HEK293 (cell line): Measurements from ENCODE around the gene CCDC85A.

Source experiments
- CTCF ChIA-PET: fragments of 350-600 bp; formaldehyde crosslinking; extraction: SDS; loops from one replicate; lab custom pipeline; 2021; ENCODE audit warnings: antibody characterized with exemption; lab: Yijun Ruan, JAX
- POLR2A ChIA-PET: fragments of 300-600 bp; formaldehyde crosslinking; extraction: SDS; loops from one replicate; lab custom pipeline; 2020; ENCODE audit warnings: antibody characterized with exemption, inconsistent platforms; lab: Yijun Ruan, JAX
- H3K27ac ChIP-seq: fragments of 200-500 bp; sonication (Bioruptor generic); 2 replicates; pipeline ENCODE4 v1.5.1; 2014; ENCODE audit warnings: low read depth, low read length, control low read depth, inconsistent platforms; ENCODE audit errors: extremely low read depth
- H3K36me3 ChIP-seq, 2 experiments: fragments of 200-500 bp in 1 of 2; sonication (Bioruptor generic) in 1 of 2; 1 replicate in 1 of 2; 2 replicates in 1 of 2; pipeline ENCODE4 v1.5.1; 2014 to 2017; ENCODE audit warnings: inconsistent platforms in 2 of 2, low read length in 2 of 2; ENCODE audit not compliant: control insufficient read depth in 2 of 2, insufficient read depth in 1 of 2
- H3K4me1 ChIP-seq: fragments of 200-500 bp; sonication (Bioruptor generic); 2 replicates; pipeline ENCODE4 v1.5.1; 2014; ENCODE audit warnings: mild to moderate bottlenecking, low read length, inconsistent platforms; ENCODE audit not compliant: control insufficient read depth, insufficient read depth
- H3K4me3 ChIP-seq: 2 replicates; pipeline ENCODE4 v1.5.1; 2011; ENCODE audit warnings: low read depth, mild to moderate bottlenecking, control low read depth, low read length, moderate library complexity
- H3K9me3 ChIP-seq: fragments of 200-500 bp; sonication (Bioruptor generic); 2 replicates; pipeline ENCODE4 v1.5.1; 2014; ENCODE audit warnings: low read depth, low read length, inconsistent platforms; ENCODE audit not compliant: control insufficient read depth, insufficient read depth
- CTCF ChIP-seq: fragments of 450-650 bp; formaldehyde crosslinking; IDR thresholded peaks from 2 replicates; pipeline ENCODE4 v1.5.1; 2016; ENCODE audit warnings: missing biosample characterization, missing genetic modification characterization
- GLIS1 ChIP-seq: fragments of 450-650 bp; formaldehyde crosslinking; IDR thresholded peaks from 2 replicates; pipeline ENCODE4 v1.5.1; 2016; ENCODE audit warnings: missing biosample characterization, missing genetic modification characterization
- HOXC10 ChIP-seq: sonication (generic); formaldehyde crosslinking; IDR thresholded peaks from 2 replicates; pipeline ENCODE4 v1.8.1; 2023; ENCODE audit warnings: mild to moderate bottlenecking, missing genetic modification reagents
- REST ChIP-seq: fragments of 450-650 bp; formaldehyde crosslinking; IDR thresholded peaks from 2 replicates; pipeline ENCODE4 v1.5.1; 2016; ENCODE audit warnings: missing biosample characterization, missing genetic modification characterization
- TSHZ1 ChIP-seq: fragments of 450-650 bp; formaldehyde crosslinking; IDR thresholded peaks from 2 replicates; pipeline ENCODE4 v1.5.1; 2016; ENCODE audit warnings: missing biosample characterization, missing genetic modification characterization, borderline replicate concordance
- ZBTB17 ChIP-seq: fragments of 450-650 bp; formaldehyde crosslinking; IDR thresholded peaks from 2 replicates; pipeline ENCODE4 v1.5.1; 2016; ENCODE audit warnings: missing biosample characterization, missing genetic modification characterization
- ZBTB8A ChIP-seq: fragments of 450-650 bp; formaldehyde crosslinking; IDR thresholded peaks from 2 replicates; pipeline ENCODE4 v1.5.1; 2016; ENCODE audit warnings: missing biosample characterization, missing genetic modification characterization
- ZFP41 ChIP-seq: fragments of 450-650 bp; formaldehyde crosslinking; IDR thresholded peaks from 2 replicates; pipeline ENCODE4 v1.5.1; 2016; ENCODE audit warnings: missing biosample characterization, missing genetic modification characterization, borderline replicate concordance
- ZNF391 ChIP-seq: fragments of 450-650 bp; formaldehyde crosslinking; IDR thresholded peaks from 2 replicates; pipeline ENCODE4 v1.5.1; 2016; ENCODE audit warnings: low read depth, missing biosample characterization, missing genetic modification characterization, borderline replicate concordance
- ZNF677 ChIP-seq: fragments of 450-650 bp; IDR thresholded peaks from 2 replicates; pipeline ENCODE4 v1.5.0; 2018; ENCODE audit warnings: missing biosample characterization, mild to moderate bottlenecking, missing genetic modification characterization, moderate library complexity
- ZNF692 ChIP-seq: fragments of 450-650 bp; formaldehyde crosslinking; IDR thresholded peaks from 2 replicates; pipeline ENCODE4 v1.5.1; 2016; ENCODE audit warnings: missing biosample characterization, missing genetic modification characterization
- ZNF76 ChIP-seq: fragments of 450-650 bp; formaldehyde crosslinking; IDR thresholded peaks from 2 replicates; pipeline ENCODE4; 2016; ENCODE audit warnings: low read depth, missing biosample characterization, missing genetic modification characterization, borderline replicate concordance
- ZNF777 ChIP-seq: fragments of 450-650 bp; formaldehyde crosslinking; IDR thresholded peaks from 2 replicates; pipeline ENCODE4 v1.5.1; 2017; ENCODE audit warnings: missing biosample characterization, missing genetic modification characterization, borderline replicate concordance

CCDC85A gene

GRCh38 chr2:56287974-56288373, 104.2 kb downstream of the CCDC85A start:
- Histone ChIP-seq H3K4me3 (no peak overlapping the region), H3K36me3 (no peaks in the 10 kb centered on the region), H3K4me1 (no peaks in the 10 kb centered on the region), H3K9me3 (no peaks in the 10 kb centered on the region; the same call in 1 of the 2 replicates), H3K27ac (no peak overlapping the region)
- POLR2A ChIA-PET = no interaction called here
- TF ChIP-seq HOXC10 (CRISPR knock-in tag) (no peak), ZNF76 (tag by site-specific recombination) (no peak), TSHZ1 (no peak), ZNF692 (tag by site-specific recombination) (no peak), REST (tag by site-specific recombination) (no peak), ZNF777 (tag by site-specific recombination) (no peak), GLIS1 (tag by site-specific recombination) (no peak)
- CTCF ChIA-PET = no interaction called here

GRCh38 chr2:56288838-56289580, 105.2 kb downstream of the CCDC85A start:
- Histone ChIP-seq H3K27ac (no peak overlapping the region), H3K4me1 (no peaks in the 10 kb centered on the region), H3K36me3 (no peaks in the 10 kb centered on the region), H3K4me3 (no peak overlapping the region), H3K9me3 (no peaks in the 10 kb centered on the region; the same call in 1 of the 2 replicates)
- ChIA-PET POLR2A (no interaction called here), CTCF (interaction anchor here (0.7 to 1.2 kb wide), 2 partner anchors 98 to 1701 kb away, joined by 3 read pairs; no protein-coding TSS in a partner anchor)
- no peak for TF ChIP-seq ZNF391 (tag by site-specific recombination)
- TF ChIP-seq CTCF (tag by site-specific recombination) = peak; percentile 43
- no peak for TF ChIP-seq ZFP41 (tag by site-specific recombination)
- TF ChIP-seq ZNF677 (tag by site-specific recombination) = no peak
- TF ChIP-seq ZBTB17 = no peak
- TF ChIP-seq ZBTB8A (tag by site-specific recombination) = no peak
